ENCODE data around the gene CLPTM1. TPM values are rescaled to one million over a fixed set of nuclear protein-coding genes. Genes with fewer than 3 reads are reported as not detected.
A peak's percentile ranks its signal among the peaks of the same experiment; 100 is the strongest.
"Not testable (repeated sequence)": the region's sequence is repeated elsewhere in the genome, so short reads cannot be mapped to it uniquely, and the experiment has no call there.

The CLPTM1 gene, protein sequence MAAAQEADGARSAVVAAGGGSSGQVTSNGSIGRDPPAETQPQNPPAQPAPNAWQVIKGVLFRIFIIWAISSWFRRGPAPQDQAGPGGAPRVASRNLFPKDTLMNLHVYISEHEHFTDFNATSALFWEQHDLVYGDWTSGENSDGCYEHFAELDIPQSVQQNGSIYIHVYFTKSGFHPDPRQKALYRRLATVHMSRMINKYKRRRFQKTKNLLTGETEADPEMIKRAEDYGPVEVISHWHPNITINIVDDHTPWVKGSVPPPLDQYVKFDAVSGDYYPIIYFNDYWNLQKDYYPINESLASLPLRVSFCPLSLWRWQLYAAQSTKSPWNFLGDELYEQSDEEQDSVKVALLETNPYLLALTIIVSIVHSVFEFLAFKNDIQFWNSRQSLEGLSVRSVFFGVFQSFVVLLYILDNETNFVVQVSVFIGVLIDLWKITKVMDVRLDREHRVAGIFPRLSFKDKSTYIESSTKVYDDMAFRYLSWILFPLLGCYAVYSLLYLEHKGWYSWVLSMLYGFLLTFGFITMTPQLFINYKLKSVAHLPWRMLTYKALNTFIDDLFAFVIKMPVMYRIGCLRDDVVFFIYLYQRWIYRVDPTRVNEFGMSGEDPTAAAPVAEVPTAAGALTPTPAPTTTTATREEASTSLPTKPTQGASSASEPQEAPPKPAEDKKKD
- 100 to 1,000 TPM in 1 of 2 donors, 10 to 100 TPM in 1; 90.7 to 107 TPM for total RNA-seq
- long read RNA-seq, transcript CLPTM1-201 (14 exons, 2,604 nt) = major isoform, 57 of 73 reads
- long read RNA-seq, partial matches to known transcripts = 13 of 73 reads
- long read RNA-seq, other reads (novel, unspliced or antisense) = 2 of 73 reads

DNA sequence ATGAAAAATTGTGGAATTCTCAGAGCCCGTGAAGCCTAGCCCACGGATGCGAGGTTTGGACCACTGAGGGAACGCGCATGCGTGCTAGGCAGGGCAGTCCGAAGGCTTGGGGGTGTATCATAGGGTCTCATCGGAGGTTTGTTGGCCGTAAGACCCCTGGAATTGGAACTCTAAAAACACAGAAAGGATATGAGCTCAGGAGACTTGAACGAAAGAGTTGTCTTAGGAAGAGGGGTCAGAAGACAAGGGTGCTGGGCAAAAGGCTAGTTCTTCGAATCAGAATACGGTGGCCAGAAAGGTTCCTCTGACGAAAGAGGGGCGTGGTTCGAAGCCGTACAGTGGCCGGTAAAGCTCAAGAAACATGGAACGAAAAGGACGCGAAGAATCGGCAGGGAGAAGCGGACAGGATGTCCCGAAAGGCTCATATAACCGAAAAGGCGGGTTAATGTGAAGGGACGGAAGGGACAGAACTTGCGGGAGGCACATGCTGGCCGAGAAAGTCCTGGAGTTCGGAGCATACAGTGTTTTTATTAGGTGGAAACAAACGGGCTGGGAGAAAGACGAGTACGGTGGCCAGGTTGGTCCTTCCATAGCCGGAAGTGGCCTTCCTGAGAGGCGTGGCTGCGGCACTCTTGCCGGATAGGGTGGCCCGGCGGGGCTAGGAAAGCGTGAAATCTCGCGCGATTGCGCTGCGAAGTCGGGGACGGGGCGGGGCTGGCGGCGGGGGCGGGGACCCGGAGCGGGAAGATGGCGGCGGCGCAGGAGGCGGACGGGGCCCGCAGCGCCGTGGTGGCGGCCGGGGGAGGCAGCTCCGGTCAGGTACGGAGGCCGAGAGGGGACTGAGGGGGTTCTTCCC is at the start of gene CLPTM1:
Gene CLPTM1 (plus strand): TSS at position 732 of the 856 bp plus-strand sequence. CDS start 16 bp downstream, at position 748.
- peak; percentile 98 for DNase-seq
- peak; percentile 97 for ATAC-seq
- intact Hi-C loops (cut with DNase I) = loop anchor here in 1 of 2 donors (5.0 kb wide), 1 partner anchor 48 kb away; the partner anchor contains the start of gene APOE

DNA sequence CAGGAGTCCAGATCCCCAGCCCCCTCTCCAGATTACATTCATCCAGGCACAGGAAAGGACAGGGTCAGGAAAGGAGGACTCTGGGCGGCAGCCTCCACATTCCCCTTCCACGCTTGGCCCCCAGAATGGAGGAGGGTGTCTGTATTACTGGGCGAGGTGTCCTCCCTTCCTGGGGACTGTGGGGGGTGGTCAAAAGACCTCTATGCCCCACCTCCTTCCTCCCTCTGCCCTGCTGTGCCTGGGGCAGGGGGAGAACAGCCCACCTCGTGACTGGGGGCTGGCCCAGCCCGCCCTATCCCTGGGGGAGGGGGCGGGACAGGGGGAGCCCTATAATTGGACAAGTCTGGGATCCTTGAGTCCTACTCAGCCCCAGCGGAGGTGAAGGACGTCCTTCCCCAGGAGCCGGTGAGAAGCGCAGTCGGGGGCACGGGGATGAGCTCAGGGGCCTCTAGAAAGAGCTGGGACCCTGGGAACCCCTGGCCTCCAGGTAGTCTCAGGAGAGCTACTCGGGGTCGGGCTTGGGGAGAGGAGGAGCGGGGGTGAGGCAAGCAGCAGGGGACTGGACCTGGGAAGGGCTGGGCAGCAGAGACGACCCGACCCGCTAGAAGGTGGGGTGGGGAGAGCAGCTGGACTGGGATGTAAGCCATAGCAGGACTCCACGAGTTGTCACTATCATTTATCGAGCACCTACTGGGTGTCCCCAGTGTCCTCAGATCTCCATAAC is 49.6 kb upstream of the CLPTM1 start, which contains the start of gene APOE:
Gene APOE (plus strand): TSS at position 360 of the 724 bp plus-strand sequence. CDS start 829 bp downstream, outside the sequence.
- DNase-seq = no peak
- intact Hi-C loops (cut with DNase I) = loop anchor here (2.0 to 5.0 kb wide), 2 partner anchors 45 to 47 kb away; no protein-coding TSS in a partner anchor
- ATAC-seq = peak in 1 of 2 donors; percentile 50

DNA sequence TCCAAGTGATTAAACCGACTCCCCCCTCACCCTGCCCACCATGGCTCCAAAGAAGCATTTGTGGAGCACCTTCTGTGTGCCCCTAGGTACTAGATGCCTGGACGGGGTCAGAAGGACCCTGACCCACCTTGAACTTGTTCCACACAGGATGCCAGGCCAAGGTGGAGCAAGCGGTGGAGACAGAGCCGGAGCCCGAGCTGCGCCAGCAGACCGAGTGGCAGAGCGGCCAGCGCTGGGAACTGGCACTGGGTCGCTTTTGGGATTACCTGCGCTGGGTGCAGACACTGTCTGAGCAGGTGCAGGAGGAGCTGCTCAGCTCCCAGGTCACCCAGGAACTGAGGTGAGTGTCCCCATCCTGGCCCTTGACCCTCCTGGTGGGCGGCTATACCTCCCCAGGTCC is 47.6 kb upstream of the CLPTM1 start:
- ATAC-seq (no peak), DNase-seq (no peak)
- intact Hi-C loops (cut with DNase I) = loop anchor here in 1 of 2 donors (5.0 kb wide), 1 partner anchor 45 kb away; no protein-coding TSS in a partner anchor

DNA sequence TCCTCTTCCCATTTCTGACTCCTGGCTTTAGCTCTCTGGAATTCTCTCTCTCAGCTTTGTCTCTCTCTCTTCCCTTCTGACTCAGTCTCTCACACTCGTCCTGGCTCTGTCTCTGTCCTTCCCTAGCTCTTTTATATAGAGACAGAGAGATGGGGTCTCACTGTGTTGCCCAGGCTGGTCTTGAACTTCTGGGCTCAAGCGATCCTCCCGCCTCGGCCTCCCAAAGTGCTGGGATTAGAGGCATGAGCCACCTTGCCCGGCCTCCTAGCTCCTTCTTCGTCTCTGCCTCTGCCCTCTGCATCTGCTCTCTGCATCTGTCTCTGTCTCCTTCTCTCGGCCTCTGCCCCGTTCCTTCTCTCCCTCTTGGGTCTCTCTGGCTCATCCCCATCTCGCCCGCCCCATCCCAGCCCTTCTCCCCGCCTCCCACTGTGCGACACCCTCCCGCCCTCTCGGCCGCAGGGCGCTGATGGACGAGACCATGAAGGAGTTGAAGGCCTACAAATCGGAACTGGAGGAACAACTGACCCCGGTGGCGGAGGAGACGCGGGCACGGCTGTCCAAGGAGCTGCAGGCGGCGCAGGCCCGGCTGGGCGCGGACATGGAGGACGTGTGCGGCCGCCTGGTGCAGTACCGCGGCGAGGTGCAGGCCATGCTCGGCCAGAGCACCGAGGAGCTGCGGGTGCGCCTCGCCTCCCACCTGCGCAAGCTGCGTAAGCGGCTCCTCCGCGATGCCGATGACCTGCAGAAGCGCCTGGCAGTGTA is 46.9 kb upstream of the CLPTM1 start:
- intact Hi-C loops (cut with DNase I) = loop anchor here in 1 of 2 donors (5.0 kb wide), 1 partner anchor 44 kb away; no protein-coding TSS in a partner anchor
- ATAC-seq = no peak

DNA sequence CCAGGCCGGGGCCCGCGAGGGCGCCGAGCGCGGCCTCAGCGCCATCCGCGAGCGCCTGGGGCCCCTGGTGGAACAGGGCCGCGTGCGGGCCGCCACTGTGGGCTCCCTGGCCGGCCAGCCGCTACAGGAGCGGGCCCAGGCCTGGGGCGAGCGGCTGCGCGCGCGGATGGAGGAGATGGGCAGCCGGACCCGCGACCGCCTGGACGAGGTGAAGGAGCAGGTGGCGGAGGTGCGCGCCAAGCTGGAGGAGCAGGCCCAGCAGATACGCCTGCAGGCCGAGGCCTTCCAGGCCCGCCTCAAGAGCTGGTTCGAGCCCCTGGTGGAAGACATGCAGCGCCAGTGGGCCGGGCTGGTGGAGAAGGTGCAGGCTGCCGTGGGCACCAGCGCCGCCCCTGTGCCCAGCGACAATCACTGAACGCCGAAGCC is 46.3 kb upstream of the CLPTM1 start:
- DNase-seq (no peak), ATAC-seq (no peak)
- intact Hi-C loops (cut with DNase I) = loop anchor here in 1 of 2 donors (5.0 kb wide), 1 partner anchor 43 kb away; no protein-coding TSS in a partner anchor

More for the DNA sequence above, 46.9 kb upstream of the CLPTM1 start:
- no peak for DNase-seq

DNA sequence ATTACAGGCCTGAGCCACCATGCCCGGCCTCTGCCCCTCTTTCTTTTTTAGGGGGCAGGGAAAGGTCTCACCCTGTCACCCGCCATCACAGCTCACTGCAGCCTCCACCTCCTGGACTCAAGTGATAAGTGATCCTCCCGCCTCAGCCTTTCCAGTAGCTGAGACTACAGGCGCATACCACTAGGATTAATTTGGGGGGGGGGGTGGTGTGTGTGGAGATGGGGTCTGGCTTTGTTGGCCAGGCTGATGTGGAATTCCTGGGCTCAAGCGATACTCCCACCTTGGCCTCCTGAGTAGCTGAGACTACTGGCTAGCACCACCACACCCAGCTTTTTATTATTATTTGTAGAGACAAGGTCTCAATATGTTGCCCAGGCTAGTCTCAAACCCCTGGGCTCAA is 45.4 kb upstream of the CLPTM1 start:
- intact Hi-C loops (cut with DNase I) = loop anchor here in 1 of 2 donors (5.0 kb wide), 1 partner anchor 43 kb away; no protein-coding TSS in a partner anchor
- no peak for ATAC-seq
- no peak for DNase-seq

DNA sequence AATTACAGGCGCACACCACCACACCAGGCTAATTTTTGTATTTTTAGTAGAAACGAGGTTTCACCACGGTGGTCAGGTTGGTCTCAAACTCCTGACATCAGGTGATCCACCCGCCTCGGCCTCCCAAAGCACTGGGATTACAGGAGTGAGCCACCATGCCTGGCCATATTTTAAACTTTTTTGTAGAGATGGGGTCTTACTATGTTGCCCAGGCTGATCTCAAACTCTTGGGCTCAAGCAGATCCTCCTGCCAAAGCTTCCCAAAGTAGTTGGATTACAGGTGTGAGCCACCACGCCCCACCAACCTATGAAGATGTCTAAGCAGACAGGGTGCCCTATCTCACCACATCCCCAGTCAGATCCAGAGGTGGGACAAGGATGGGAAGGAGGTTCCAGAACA is 43.3 kb upstream of the CLPTM1 start:
- intact Hi-C loops (cut with DNase I); DNase-seq; ATAC-seq: not testable (repeated sequence)

DNA sequence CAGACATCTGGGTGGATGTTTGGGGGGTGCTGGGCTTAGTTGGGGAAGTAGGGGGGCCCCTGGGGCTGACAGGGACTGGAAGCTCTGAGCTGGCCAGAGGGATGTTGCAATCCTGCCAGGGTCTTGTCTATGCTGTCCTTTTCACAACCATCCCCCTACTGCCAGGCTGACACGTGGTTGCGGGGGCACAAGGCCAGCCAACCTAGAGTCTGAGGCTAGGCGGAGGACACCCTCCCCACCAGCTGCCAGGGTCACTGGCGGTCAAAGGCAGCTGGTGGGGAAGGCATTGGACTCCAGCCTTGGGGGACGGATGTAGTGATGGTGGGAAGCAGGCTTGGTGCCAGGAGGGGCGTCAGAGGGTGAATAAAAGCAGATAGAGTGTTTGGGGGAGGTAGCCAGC is 42.3 kb upstream of the CLPTM1 start:
- ATAC-seq (peak; percentile 14 to 51), DNase-seq (peak; percentile 50)
- intact Hi-C loops (cut with DNase I) = no loop called here

DNA sequence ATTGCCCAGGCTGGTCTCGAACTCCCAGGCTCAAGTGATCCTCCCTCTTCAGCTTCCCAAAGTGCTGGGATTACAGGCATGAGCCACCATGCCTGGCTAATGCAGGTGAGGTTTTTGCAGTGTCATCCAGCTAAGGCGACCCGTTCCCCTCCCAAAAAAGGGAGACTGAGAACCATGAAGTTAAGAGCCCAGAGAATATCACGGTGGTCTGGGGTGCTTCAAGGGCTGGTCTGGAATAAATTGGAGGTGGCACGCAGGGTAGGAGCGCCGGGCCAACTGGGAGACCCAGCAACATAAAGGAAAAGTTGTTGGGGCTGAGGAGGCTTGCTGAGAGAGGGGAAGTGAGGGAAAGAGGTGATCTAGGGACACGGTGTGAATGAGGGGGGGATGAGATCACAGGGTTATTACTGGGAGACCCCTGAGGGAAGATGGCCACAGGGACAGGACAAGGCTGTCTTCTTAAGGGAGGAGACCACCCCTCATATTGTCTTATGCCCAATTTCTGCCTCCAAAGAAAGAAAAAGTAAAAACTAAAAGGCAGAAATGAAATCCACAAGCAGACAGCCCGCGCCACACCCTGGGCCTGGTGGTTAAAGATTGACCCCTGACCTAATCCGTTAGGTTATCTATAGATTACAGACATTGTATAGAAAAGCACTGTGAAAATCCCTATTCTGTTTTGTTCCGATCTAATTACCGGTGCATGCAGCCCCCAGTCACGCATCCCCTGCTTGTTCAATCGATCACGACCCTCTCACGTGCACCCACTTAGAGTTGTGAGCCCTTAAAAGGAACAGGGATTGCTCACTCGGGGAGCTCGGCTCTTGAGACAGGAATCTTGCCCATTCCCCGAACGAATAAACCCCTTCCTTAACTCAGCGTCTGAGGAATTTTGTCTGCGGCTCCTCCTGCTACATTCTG is 41.4 kb upstream of the CLPTM1 start:
- DNase-seq; intact Hi-C loops (cut with DNase I); ATAC-seq: not testable (repeated sequence)

DNA sequence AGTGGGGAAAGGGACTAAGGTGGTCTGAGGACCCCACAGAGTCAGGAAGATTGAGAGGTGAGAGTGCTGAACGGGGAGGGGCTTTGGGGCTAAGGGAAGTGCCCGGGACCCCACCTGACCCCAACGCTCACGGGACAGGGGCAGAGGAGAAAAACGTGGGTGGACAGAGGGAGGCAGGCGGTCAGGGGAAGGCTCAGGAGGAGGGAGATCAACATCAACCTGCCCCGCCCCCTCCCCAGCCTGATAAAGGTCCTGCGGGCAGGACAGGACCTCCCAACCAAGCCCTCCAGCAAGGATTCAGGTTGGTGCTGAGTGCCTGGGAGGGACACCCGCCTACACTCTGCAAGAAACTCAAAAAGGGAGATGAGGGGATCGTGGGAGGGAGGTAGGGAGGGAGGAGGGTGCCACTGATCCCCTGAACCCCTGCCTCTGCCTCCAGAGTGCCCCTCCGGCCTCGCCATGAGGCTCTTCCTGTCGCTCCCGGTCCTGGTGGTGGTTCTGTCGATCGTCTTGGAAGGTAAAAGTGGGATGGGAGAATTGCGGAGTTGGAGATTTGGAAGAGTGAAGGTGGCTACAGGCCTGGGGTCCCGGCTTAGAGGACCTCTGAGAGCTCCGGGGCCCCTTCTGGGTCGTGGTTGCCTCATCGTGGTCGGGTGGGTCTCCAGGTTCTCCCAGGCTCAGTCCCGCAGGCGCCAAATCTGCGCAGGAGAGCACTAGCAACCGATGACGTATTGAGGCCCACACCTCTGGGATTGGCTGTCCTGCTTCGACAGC is 40.6 kb upstream of the CLPTM1 start, which contains the start of gene APOC1:
Gene APOC1 (plus strand): TSS at position 176 of the 774 bp plus-strand sequence. CDS start 284 bp downstream, at position 460.
- peak; percentile 89 to 92 for ATAC-seq
- DNase-seq = peak; percentile 86
- intact Hi-C loops (cut with DNase I) = not testable (repeated sequence)

DNA sequence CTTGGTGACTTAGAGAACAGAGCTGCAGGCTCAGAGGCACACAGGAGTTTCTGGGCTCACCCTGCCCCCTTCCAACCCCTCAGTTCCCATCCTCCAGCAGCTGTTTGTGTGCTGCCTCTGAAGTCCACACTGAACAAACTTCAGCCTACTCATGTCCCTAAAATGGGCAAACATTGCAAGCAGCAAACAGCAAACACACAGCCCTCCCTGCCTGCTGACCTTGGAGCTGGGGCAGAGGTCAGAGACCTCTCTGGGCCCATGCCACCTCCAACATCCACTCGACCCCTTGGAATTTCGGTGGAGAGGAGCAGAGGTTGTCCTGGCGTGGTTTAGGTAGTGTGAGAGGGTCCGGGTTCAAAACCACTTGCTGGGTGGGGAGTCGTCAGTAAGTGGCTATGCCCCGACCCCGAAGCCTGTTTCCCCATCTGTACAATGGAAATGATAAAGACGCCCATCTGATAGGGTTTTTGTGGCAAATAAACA is 30.9 kb upstream of the CLPTM1 start:
- intact Hi-C loops (cut with DNase I) = no loop called here
- ATAC-seq = no peak
- no peak for DNase-seq

DNA sequence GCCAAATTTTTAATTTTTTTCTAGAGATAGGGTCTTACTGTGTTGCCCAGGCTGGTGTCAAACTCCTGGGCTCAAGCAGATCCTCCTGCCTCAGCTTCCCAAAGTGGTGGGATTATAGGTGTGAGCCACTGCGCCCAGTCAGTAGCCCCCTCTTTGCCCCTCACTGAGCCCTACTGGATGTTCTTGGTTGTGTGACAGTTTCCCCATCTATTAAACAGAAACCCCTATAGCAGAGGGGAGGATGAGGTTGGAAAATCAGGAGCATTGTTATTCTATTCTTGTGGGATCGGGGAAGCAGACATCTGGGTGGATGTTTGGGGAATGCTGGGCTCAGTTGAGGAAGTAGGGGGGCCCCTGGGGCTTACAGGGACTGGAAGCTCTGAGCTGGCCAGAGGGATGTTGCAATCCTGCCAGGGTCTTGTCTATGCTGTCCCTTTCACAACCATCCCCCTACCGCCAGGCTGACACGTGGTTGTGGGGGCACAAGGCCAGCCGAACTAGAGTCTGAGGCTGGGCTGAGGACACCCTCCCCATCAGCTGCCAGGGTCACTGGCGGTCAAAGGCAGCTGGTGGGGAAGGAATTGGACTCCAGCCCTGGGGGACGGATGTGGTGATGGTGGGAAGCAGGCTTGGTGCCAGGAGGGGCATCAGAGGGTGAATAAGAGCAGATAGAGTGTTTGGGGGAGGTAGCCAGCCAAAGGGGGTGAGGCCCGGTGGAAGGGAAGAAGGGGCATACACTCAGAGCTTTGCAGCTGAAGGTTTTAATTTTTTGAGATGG is 29.9 kb upstream of the CLPTM1 start:
- intact Hi-C loops (cut with DNase I) = no loop called here
- DNase-seq = peak; percentile 84
- ATAC-seq = peak; percentile 74 to 86

DNA sequence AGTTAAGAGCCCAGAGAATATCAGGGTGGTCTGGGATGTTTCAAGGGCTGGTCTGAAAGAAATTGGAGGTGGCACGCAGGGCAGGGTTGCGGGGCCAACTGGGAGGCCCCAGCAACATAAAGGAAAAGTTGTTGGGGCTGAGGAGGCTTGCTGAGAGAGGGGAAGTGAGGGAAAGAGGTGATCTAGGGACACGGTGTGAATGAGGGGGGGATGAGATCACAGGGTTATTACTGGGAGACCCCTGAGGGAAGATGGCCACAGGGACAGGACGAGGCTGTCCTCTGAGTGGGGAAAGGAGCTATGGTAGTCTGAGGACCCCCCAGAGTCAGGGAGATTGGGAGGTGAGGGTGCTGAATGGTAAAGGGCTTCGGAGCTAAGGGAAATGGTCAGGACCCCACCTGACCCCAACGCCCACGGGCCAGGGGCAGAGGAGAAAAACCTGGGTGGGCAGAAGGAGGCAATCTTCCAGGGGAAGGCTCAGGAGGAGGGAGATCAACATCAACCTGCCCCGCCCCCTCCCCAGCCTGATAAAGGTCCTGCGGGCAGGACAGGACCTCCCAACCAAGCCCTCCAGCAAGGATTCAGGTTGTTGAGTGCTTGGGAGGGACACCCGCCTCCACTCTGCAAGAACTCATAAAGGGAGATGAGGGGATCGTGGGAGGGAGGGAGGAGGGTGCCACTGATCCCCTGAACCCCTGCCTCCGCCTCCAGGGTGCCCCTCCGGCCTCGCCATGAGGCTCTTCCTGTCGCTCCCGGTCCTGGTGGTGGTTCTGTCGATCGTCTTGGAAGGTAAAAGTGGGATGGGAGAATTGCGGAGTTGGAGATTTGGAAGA is 28.7 kb upstream of the CLPTM1 start:
- ATAC-seq = peak; percentile 4 to 6
- intact Hi-C loops (cut with DNase I); DNase-seq: not testable (repeated sequence)
